Muscle of leg (tissue), 11 donors: ENCODE data around the gene BTBD2. TPM values are rescaled to one million over a fixed set of nuclear protein-coding genes. Genes with fewer than 3 reads are reported as not detected.

Experiments used
- DNase-seq: peaks from one replicate; pipeline ENCODE4 v3.0.0; 2013
- H3K27ac ChIP-seq: one replicate; pipeline ENCODE4 v1.5.1; 2013; ENCODE audit warnings: mild to moderate bottlenecking, low read length, control low read depth
- H3K27me3 ChIP-seq: one replicate; pipeline ENCODE4 v1.6.1; 2013; ENCODE audit warnings: low read length; ENCODE audit not compliant: control insufficient read depth, insufficient read depth
- H3K36me3 ChIP-seq: one replicate; pipeline ENCODE4 v1.6.1; 2013; ENCODE audit warnings: low read length; ENCODE audit not compliant: control insufficient read depth, insufficient read depth
- H3K4me1 ChIP-seq: one replicate; pipeline ENCODE4 v1.6.1; 2013; ENCODE audit warnings: low read length; ENCODE audit not compliant: control insufficient read depth, insufficient read depth
- H3K4me3 ChIP-seq: one replicate; pipeline ENCODE4 v1.5.1; 2013; ENCODE audit warnings: low read length, control low read depth
- H3K9me3 ChIP-seq: replicated peaks from 2 replicates; pipeline ENCODE4 v1.6.1; 2013; ENCODE audit warnings: low read depth, low read length; ENCODE audit not compliant: control insufficient read depth
- WGBS: methylation state at CpG from one replicate; pipeline ENCODE4 v1.1.5; 2013; ENCODE audit warnings: missing lambda C conversion rate; ENCODE audit not compliant: insufficient coverage; 5-methylcytosine and 5-hydroxymethylcytosine counted together
- polyA plus RNA-seq, 8 donors: library from polyadenylated mRNA; unstranded; fragments of 120-200 nt; gene quantifications; one replicate each; pipeline versions ENCODE4 v1.2.1 to v1.2.3, GENCODE V29; 2013; ENCODE audit warnings: inconsistent platforms in 1 of 8, low replicate concordance in 1 of 8; ENCODE audit not compliant: insufficient read length in 8 of 8, insufficient read depth in 1 of 8
- total RNA-seq: library from RNA; stranded (reverse); fragments of 120-200 nt; gene quantifications from one replicate; pipeline ENCODE4 v1.2.4, GENCODE V29; 2013

The BTBD2 gene
- total and polyA plus RNA-seq, 9 donors: 28.6 to 87.5 (median 74.0) TPM

GRCh38 chr19:1957562-1958248 lies 57.8 kb downstream of the BTBD2 start:
- no peaks in the 10 kb centered on the region for H3K9me3 ChIP-seq
- H3K36me3 ChIP-seq: peaks cover 14% of the 10 kb centered on the region
- no peak overlapping the region for H3K27ac ChIP-seq
- no peaks in the 10 kb centered on the region for H3K4me1 ChIP-seq
- no peaks in the 10 kb centered on the region for H3K27me3 ChIP-seq
- DNase-seq: no peak
- 85% methylated on average over 31 of the region's 40 CpGs for WGBS
- H3K4me3 ChIP-seq: no peak overlapping the region

GRCh38 chr19:1956868-1957492 lies 58.5 kb downstream of the BTBD2 start:
- H3K27me3 ChIP-seq: no peaks in the 10 kb centered on the region
- no peaks in the 10 kb centered on the region for H3K9me3 ChIP-seq
- no peak overlapping the region for H3K4me3 ChIP-seq
- H3K36me3 ChIP-seq: peaks cover 18% of the 10 kb centered on the region
- WGBS: 70% methylated on average over 6 of the region's 28 CpGs
- no peak for DNase-seq
- no peak overlapping the region for H3K27ac ChIP-seq
- no peaks in the 10 kb centered on the region for H3K4me1 ChIP-seq

- Histone ChIP-seq H3K4me1 (no peaks in the 10 kb centered on the region), H3K27me3 (no peaks in the 10 kb centered on the region), H3K9me3 (no peaks in the 10 kb centered on the region), H3K4me3 (no peak overlapping the region), H3K27ac (no peak overlapping the region), H3K36me3 (peaks cover 18% of the 10 kb centered on the region)
- 80% methylated on average over 12 of the region's 12 CpGs for WGBS
- no peak for DNase-seq
Measured at GRCh38 chr19:1956122-1956494, 59.4 kb downstream of the BTBD2 start.

GRCh38 chr19:1955171-1956121 lies 60.1 kb downstream of the BTBD2 start:
- H3K27ac ChIP-seq: no peak overlapping the region
- peaks cover 18% of the 10 kb centered on the region for H3K36me3 ChIP-seq
- no peaks in the 10 kb centered on the region for H3K4me1 ChIP-seq
- WGBS: 74% methylated on average over 44 of the region's 51 CpGs
- H3K27me3 ChIP-seq: no peaks in the 10 kb centered on the region
- no peak for DNase-seq
- no peak overlapping the region for H3K4me3 ChIP-seq
- no peaks in the 10 kb centered on the region for H3K9me3 ChIP-seq

GRCh38 chr19:1954532-1954933 lies 61.0 kb downstream of the BTBD2 start:
- no peak overlapping the region for H3K4me3 ChIP-seq
- no peak for DNase-seq
- peaks cover 21% of the 10 kb centered on the region for H3K36me3 ChIP-seq
- no peaks in the 10 kb centered on the region for H3K4me1 ChIP-seq
- H3K27ac ChIP-seq: no peak overlapping the region
- no peaks in the 10 kb centered on the region for H3K27me3 ChIP-seq
- 86% methylated on average over 13 of the region's 15 CpGs for WGBS
- H3K9me3 ChIP-seq: no peaks in the 10 kb centered on the region

GRCh38 chr19:1953441-1954094 lies 61.9 kb downstream of the BTBD2 start:
- H3K27me3 ChIP-seq: no peaks in the 10 kb centered on the region
- peaks cover 26% of the 10 kb centered on the region for H3K36me3 ChIP-seq
- no peak overlapping the region for H3K27ac ChIP-seq
- 90% methylated on average over 23 of the region's 32 CpGs for WGBS
- H3K9me3 ChIP-seq: no peaks in the 10 kb centered on the region
- H3K4me3 ChIP-seq: no peak overlapping the region
- H3K4me1 ChIP-seq: no peaks in the 10 kb centered on the region
- DNase-seq: no peak

- DNase-seq: no peak
- H3K27me3 ChIP-seq: no peaks in the 10 kb centered on the region
- no peaks in the 10 kb centered on the region for H3K4me1 ChIP-seq
- 79% methylated on average over 13 of the region's 19 CpGs for WGBS
- no peak overlapping the region for H3K4me3 ChIP-seq
- peaks cover 26% of the 10 kb centered on the region for H3K36me3 ChIP-seq
- no peak overlapping the region for H3K27ac ChIP-seq
- no peaks in the 10 kb centered on the region for H3K9me3 ChIP-seq
Measured at GRCh38 chr19:1953037-1953436, 62.5 kb downstream of the BTBD2 start.

GRCh38 chr19:1952635-1953034 lies 62.9 kb downstream of the BTBD2 start:
- DNase-seq: no peak
- no peak overlapping the region for H3K27ac ChIP-seq
- 79% methylated on average over 21 of the region's 21 CpGs for WGBS
- H3K27me3 ChIP-seq: no peaks in the 10 kb centered on the region
- no peak overlapping the region for H3K4me3 ChIP-seq
- H3K9me3 ChIP-seq: no peaks in the 10 kb centered on the region
- H3K4me1 ChIP-seq: no peaks in the 10 kb centered on the region
- peaks cover 26% of the 10 kb centered on the region for H3K36me3 ChIP-seq

- Histone ChIP-seq H3K4me1 (no peaks in the 10 kb centered on the region), H3K27ac (no peak overlapping the region), H3K36me3 (peaks cover 26% of the 10 kb centered on the region), H3K4me3 (no peak overlapping the region), H3K27me3 (no peaks in the 10 kb centered on the region), H3K9me3 (no peaks in the 10 kb centered on the region)
- DNase-seq: no peak
- 92% methylated on average over 4 of the region's 16 CpGs for WGBS
Measured at GRCh38 chr19:1950640-1951039, 64.9 kb downstream of the BTBD2 start.
